Hepatocyte (in vitro differentiated cells): ENCODE measurements around the gene CCDC51. TPM values are rescaled to one million over a fixed set of nuclear protein-coding genes. Genes with fewer than 3 reads are reported as not detected.

ENCODE experiments used
- DNase-seq: peaks from one replicate; pipeline ENCODE4 v3.0.0-alpha.2; 2016; ENCODE audit warnings: low spot score
- H2AFZ ChIP-seq: fragments of 200-600 bp; sonication (generic); 2 replicates; pipeline ENCODE4 v1.6.0; 2016; ENCODE audit warnings: antibody characterized with exemption, mild to moderate bottlenecking
- H3K27ac ChIP-seq: fragments of 200-600 bp; sonication (generic); 2 replicates; pipeline ENCODE4 v1.5.1; 2016; ENCODE audit warnings: mild to moderate bottlenecking
- H3K27me3 ChIP-seq: fragments of 200-600 bp; sonication (generic); 2 replicates; pipeline ENCODE4 v1.6.1; 2016
- H3K36me3 ChIP-seq: fragments of 200-600 bp; sonication (generic); replicated peaks from 2 replicates; pipeline ENCODE4 v1.5.1; 2016; ENCODE audit warnings: low read depth; ENCODE audit not compliant: insufficient read depth
- H3K4me1 ChIP-seq: fragments of 200-600 bp; sonication (generic); 2 replicates; pipeline ENCODE4 v1.5.1; 2016; ENCODE audit warnings: mild to moderate bottlenecking, moderate library complexity; ENCODE audit not compliant: insufficient read depth
- H3K4me2 ChIP-seq: fragments of 200-600 bp; sonication (generic); 2 replicates; pipeline ENCODE4 v1.6.0; 2016
- H3K4me3 ChIP-seq: fragments of 200-600 bp; sonication (generic); 2 replicates; pipeline ENCODE4 v1.5.1; 2016; ENCODE audit warnings: mild to moderate bottlenecking
- H3K79me2 ChIP-seq: fragments of 200-600 bp; sonication (generic); 2 replicates; pipeline ENCODE4 v1.6.0; 2017; ENCODE audit warnings: mild to moderate bottlenecking
- H3K9me2 ChIP-seq: fragments of 200-600 bp; sonication (generic); replicated peaks from 2 replicates; pipeline ENCODE4 v1.6.0; 2017; ENCODE audit warnings: mild to moderate bottlenecking; ENCODE audit not compliant: insufficient read depth
- H3K9me3 ChIP-seq: fragments of 200-600 bp; sonication (generic); 2 replicates; pipeline ENCODE4 v1.5.1; 2016; ENCODE audit warnings: low read depth, mild to moderate bottlenecking
- H4K20me1 ChIP-seq: fragments of 200-600 bp; sonication (generic); 2 replicates; pipeline ENCODE4 v1.6.0; 2016; ENCODE audit warnings: mild to moderate bottlenecking; ENCODE audit not compliant: insufficient read depth, poor library complexity, severe bottlenecking
- EZH2 ChIP-seq: fragments of 200-600 bp; sonication (generic); IDR thresholded peaks from 2 replicates; pipeline ENCODE4 v1.6.1; 2016; ENCODE audit warnings: antibody characterized with exemption, mild to moderate bottlenecking, borderline replicate concordance
- EZH2phosphoT487 ChIP-seq: fragments of 200-600 bp; sonication (generic); IDR thresholded peaks from one replicate; pipeline ENCODE4 v1.6.1; 2018; ENCODE audit warnings: antibody characterized with exemption, mild to moderate bottlenecking, low read depth, moderate library complexity; ENCODE audit not compliant: unreplicated experiment, severe bottlenecking
- WGBS: methylation state at CpG from one replicate; pipeline ENCODE4 v1.1.6; 2016; ENCODE audit warnings: low lambda C conversion rate; ENCODE audit errors: missing lambda C conversion rate; 5-methylcytosine and 5-hydroxymethylcytosine counted together
- polyA plus RNA-seq: library from polyadenylated mRNA; unstranded; fragments of >200 nt; fragmentation: Nextera tagmentation; extraction: Ambion mirVana; gene quantifications from 2 replicates; pipeline ENCODE4 v1.2.1, GENCODE V29; 2016
- total RNA-seq: library from RNA; depleted of rRNA; stranded (reverse); fragments of >200 nt; gene quantifications from 2 replicates; pipeline ENCODE4 v1.2.3, GENCODE V29; 2014
- TF ChIP-seq, protein P1 (sequence below): fragments of 200-600 bp; sonication (generic); IDR thresholded peaks from 2 replicates; pipeline ENCODE4 v1.5.1; 2016; ENCODE audit warnings: antibody characterized with exemption, mild to moderate bottlenecking; ENCODE audit not compliant: poor library complexity

Gene CCDC51
- total and polyA plus RNA-seq, 2 experiments from 2014 or later, result 30.4 to 30.8 TPM

DNA sequence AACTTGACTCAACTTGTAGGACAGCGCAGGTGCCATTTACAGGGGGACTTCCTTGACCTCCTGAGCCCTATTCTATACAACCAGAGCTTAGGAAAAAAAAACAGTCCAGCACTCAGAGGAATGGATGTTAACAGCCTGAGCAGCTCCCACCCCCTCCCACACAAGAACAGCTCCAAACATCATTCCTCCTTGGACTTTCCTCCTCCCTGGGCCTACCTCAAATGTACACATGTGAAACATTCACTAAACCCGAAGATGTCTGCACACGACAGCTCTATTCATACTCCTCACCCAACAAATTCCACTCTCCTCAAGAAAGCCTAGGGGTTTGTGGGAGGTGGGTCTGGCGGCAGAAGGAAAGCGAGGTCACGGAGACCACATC, 6.1 kb upstream of the CCDC51 start:
- H3K4me2 ChIP-seq, result peak overlapping the region; percentile 91
- H3K4me3 ChIP-seq, result peak overlapping the region; percentile 75
- peak overlapping the region; percentile 73 for H3K27ac ChIP-seq
- H4K20me1 ChIP-seq, result peaks cover 10% of the 10 kb centered on the region
- H3K36me3 ChIP-seq, result no peaks in the 10 kb centered on the region
- DNase-seq, result no peak
- 22% methylated on average over 6 of the region's 6 CpGs for WGBS
- peak overlapping the region; percentile 90 for H2AFZ ChIP-seq
- no peaks in the 10 kb centered on the region for H3K9me3 ChIP-seq
- TF ChIP-seq EZH2 (no peak), EZH2phosphoT487 (no peak)
- TF ChIP-seq, protein P1, sequence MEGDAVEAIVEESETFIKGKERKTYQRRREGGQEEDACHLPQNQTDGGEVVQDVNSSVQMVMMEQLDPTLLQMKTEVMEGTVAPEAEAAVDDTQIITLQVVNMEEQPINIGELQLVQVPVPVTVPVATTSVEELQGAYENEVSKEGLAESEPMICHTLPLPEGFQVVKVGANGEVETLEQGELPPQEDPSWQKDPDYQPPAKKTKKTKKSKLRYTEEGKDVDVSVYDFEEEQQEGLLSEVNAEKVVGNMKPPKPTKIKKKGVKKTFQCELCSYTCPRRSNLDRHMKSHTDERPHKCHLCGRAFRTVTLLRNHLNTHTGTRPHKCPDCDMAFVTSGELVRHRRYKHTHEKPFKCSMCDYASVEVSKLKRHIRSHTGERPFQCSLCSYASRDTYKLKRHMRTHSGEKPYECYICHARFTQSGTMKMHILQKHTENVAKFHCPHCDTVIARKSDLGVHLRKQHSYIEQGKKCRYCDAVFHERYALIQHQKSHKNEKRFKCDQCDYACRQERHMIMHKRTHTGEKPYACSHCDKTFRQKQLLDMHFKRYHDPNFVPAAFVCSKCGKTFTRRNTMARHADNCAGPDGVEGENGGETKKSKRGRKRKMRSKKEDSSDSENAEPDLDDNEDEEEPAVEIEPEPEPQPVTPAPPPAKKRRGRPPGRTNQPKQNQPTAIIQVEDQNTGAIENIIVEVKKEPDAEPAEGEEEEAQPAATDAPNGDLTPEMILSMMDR, result no peak
- H3K4me1 ChIP-seq, result peaks cover 24% of the 10 kb centered on the region
- no peaks in the 10 kb centered on the region for H3K9me2 ChIP-seq
- no peaks in the 10 kb centered on the region for H3K27me3 ChIP-seq
- H3K79me2 ChIP-seq, result peaks cover 42% of the 10 kb centered on the region

DNA sequence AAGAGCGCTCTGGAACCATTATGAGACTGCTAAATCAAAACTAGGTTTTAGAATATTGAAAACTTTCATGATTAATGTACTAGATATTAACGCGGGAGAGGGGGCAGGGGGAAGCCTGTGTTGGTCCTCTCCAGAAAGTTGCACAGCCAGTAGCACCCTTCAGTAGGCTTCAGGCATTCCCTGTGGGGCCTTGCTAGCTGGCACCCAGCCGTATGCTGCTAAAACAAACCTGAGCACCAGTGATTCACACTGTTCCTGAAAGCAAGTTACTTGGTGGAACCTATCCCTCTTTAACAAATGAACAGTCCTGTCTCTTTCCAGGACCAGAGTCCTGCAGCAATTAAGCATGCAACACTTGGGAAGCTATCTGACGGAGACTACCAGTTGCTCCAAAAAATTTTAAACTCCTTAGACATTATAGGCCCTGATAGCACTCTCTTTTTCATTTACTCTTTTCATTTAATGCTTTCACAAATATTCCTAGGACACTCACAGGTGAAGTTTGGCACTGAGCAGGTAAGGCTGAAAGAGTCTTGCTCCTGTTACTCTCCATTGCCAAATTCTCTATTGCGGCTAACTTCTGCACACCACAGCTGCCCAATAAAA, 5.5 kb upstream of the CCDC51 start:
- 85% methylated on average over 6 of the region's 6 CpGs for WGBS

DNA sequence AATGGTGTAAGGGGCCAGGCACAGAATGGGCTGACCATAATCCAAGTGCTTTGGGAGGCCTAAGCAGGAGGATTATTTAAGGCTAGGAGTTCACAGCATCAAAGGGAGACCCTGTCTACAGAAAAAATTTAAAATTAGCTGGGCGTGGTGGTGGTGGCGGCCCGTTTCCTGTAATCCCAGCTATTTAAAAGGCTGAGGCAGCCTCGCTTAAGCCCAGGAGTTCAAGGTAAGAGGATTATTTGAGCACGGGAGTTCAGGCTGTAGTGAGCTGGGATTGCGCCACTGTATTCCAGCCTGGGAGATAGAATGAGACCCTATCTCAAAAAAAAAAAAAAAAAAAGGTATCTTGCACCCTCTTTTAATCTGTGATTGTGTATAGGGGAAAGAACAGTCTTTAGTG, 2.0 kb upstream of the CCDC51 start:
- H2AFZ ChIP-seq, result no peak overlapping the region
- H3K4me2 ChIP-seq, result peak overlapping the region; percentile 85
- peak overlapping the region; percentile 94 for H3K27ac ChIP-seq
- no peaks in the 10 kb centered on the region for H3K36me3 ChIP-seq
- H3K9me3 ChIP-seq, result no peaks in the 10 kb centered on the region
- no peak for DNase-seq
- peaks cover 16% of the 10 kb centered on the region for H3K4me1 ChIP-seq
- peaks cover 44% of the 10 kb centered on the region for H3K79me2 ChIP-seq
- TF ChIP-seq EZH2phosphoT487 (no peak), EZH2 (no peak)
- TF ChIP-seq, protein P1, result no peak
- peaks cover 10% of the 10 kb centered on the region for H4K20me1 ChIP-seq
- no peaks in the 10 kb centered on the region for H3K9me2 ChIP-seq
- H3K4me3 ChIP-seq, result no peak overlapping the region
- 72% methylated on average over 6 of the region's 6 CpGs for WGBS
- H3K27me3 ChIP-seq, result no peaks in the 10 kb centered on the region

More for the DNA sequence above, 5.5 kb upstream of the CCDC51 start:
- peak overlapping the region; percentile 91 for H3K4me2 ChIP-seq
- H3K4me3 ChIP-seq, result no peak overlapping the region
- DNase-seq, result no peak
- no peak overlapping the region for H3K27ac ChIP-seq
- H3K9me2 ChIP-seq, result no peaks in the 10 kb centered on the region
- peaks cover 10% of the 10 kb centered on the region for H4K20me1 ChIP-seq
- H3K79me2 ChIP-seq, result peaks cover 48% of the 10 kb centered on the region
- TF ChIP-seq, protein P1, result no peak
- no peak for TF ChIP-seq EZH2
- no peak for TF ChIP-seq EZH2phosphoT487
- no peak overlapping the region for H2AFZ ChIP-seq
- H3K27me3 ChIP-seq, result no peaks in the 10 kb centered on the region
- H3K4me1 ChIP-seq, result peaks cover 25% of the 10 kb centered on the region
- H3K9me3 ChIP-seq, result no peaks in the 10 kb centered on the region
- no peaks in the 10 kb centered on the region for H3K36me3 ChIP-seq
